HG02759 (cell line): ENCODE data around the gene NAP1L1.

Experiments used
- ATAC-seq: cut with Tn5 transposase; IDR thresholded peaks from one replicate; pipeline ENCODE4 v1.9.1; 2021; ENCODE audit warnings: mild to moderate bottlenecking, moderate library complexity; ENCODE audit not compliant: unreplicated experiment

The NAP1L1 gene

DNA sequence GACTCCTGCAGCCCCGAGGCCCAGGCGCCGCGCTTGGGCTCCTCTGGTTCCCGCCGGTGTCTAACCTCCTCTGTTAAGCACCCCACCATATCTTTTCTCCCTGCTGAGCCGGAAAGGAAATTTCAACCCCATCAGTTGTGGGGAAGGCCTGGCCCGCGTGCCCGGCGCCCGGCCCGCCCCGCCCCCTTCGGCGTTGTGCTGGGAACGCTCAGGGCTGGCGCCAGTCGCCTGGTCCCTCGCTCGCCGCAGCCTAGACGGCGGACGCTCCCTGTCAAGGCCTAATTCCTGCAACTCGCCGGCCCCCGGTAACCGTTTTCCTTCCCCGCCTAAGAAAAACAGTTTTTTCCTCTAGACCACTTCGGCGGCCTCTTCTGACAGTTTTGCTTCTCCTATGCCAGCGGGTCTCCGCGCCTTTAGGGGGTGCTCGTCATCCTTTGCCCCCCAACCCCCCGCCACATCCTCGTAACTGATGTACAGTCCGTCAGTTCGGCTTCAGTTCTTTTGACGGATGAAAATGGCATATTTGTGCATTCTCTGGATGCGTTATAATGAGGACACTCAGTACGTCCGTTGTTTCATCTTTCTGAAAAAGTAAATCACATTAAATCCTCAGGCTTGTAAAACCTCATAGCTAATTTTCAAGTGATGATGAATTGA lies 506 bp upstream of the NAP1L1 start:
- ATAC-seq: peak; percentile 64

GRCh38 chr12:76083246-76083903 lies 1.1 kb downstream of the NAP1L1 start:
- no peak for ATAC-seq

GRCh38 chr12:76081909-76082308 lies 2.6 kb downstream of the NAP1L1 start:
- no peak for ATAC-seq

DNA sequence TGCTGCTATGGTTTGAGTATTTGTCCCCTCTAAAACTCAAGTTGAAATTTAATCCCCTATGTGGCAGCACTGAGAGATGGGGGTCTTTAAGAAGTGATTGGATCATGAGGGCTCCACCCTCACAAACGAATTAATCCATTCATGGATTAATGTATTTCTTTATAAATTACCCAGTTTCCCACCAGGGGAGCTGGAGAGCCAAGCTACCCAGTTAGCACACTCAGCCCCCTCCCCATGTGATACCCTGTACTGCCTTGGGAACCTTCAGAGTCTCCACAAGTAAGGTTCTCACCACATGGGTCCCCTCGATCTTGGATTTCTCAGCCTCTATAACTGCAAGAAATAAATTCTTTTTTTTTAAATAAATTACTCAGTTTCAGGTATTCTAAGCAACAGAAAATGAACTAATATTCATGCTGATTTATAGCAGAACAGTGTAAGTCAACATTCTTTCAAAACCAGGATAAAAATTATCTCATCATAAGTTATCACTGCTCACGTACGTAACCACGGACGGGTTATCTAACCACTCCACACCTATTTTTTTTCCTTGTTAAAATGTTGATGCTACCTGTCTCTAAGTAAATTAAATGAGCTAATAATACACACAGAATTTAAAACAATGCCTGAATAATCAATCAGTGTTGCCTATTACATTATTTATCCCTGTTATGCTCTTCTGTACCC lies 3.6 kb downstream of the NAP1L1 start:
- ATAC-seq: no peak

GRCh38 chr12:76080017-76080728 lies 4.3 kb downstream of the NAP1L1 start:
- ATAC-seq: no peak

DNA sequence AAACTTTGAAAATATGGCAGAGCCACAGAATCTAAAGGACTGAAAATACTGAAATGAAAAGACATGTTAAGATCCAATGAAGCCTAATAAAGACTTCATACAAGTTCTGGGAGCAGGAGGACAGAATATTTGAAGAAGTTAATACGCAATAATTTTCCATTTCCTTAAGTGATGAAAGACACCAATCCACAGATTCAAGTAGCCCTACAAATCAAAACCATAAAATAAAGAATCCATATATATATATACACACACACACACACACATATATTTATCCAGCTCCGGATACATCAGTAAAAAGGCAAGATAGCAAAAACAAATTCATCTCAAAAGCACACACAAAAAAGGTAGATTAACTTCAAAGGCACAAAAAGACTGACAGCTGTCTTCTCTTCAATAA lies 5.7 kb downstream of the NAP1L1 start:
- ATAC-seq: no peak

DNA sequence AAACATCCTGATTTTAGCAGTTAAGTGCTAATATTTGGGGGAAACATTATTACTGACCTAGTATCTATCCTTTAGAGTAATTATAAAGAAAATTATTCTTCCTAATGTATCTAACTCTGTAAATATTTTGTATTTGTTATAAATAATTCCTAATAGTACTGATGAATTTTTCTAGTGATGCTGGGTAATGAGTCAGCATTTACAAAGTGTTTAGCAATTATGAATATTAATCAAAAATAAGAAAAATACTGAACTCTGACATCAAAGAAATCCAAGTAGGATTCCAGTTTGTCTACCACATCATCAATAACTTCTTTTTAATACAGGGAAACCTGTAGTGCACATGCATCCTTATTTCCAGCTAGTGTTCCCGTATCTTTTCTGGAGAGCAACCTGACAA lies 9.0 kb downstream of the NAP1L1 start:
- no peak for ATAC-seq

DNA sequence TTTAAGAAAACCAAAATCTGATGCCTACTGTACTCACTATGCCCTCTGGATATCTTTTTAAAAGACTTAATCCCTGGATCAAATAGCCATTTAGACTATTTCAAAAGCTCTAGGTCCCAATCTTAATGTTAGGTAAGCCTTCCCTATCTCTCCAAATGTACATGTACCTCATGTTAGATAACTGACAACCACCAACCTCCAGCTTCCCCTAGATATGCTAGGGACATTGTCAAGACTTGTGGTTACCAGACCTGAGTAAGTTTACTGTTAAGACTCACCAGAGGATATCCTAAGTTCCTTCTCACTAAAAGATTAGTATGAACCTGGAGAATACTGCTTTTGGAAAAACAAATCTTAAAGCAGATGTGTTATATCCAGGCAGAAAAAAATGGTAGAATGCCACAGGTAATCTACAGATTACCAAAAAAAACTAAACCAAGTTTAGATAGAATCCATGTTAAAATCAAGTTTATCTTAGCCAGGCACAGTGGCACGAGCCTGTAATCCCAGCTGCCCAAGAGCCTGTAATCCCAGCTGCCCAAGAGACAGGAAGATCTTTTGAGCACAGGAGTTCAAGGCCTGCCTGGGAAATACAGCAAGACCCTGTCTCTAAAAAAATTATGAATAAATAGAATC lies 9.7 kb downstream of the NAP1L1 start:
- ATAC-seq: no peak

DNA sequence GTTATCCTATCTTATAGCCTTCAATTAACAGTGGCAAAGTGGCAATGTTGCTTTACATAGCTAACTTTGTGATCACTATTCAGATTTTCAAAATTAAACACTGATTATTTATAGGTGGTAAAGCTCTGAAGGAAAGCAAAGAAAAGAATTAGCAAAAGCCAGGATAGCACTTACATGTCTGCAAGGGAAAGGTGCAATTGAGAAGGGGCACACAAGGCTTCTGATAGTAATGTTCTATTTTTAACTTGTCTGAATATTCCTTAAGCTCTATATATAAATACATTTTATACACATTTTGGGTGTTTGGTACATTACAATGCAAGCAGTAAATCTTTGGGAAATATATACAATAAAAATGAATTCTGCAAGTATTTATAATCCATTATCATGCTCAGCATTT lies 10.9 kb downstream of the NAP1L1 start:
- no peak for ATAC-seq

DNA sequence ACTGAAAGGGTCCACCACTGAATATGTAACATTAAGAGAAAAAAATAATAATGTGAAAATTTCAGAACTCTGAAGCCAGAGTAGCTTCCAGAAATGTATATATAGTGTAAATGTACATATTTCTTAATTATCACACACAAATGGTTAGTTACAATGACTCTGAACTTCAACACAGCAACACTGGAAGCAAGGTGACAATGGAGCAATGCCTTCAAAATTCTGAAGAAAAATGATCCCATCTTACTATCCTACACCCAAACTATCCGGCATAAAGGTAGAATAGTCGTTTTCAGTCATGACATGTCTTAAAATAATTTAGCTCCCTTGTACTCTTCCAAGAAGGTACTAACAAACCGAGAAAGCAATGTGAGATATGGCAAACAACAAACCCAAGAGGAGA lies 11.9 kb downstream of the NAP1L1 start:
- no peak for ATAC-seq

GRCh38 chr12:76069339-76069738 lies 15.1 kb downstream of the NAP1L1 start:
- ATAC-seq: no peak

GRCh38 chr12:76065917-76066316 lies 18.6 kb downstream of the NAP1L1 start:
- no peak for ATAC-seq

GRCh38 chr12:76064904-76065303 lies 19.6 kb downstream of the NAP1L1 start:
- no peak for ATAC-seq

- ATAC-seq: no peak
Observed at GRCh38 chr12:76060111-76060510, 24.4 kb downstream of the NAP1L1 start.

- no peak for ATAC-seq
Observed at GRCh38 chr12:76057326-76057725, 27.2 kb downstream of the NAP1L1 start.

GRCh38 chr12:76055393-76055792 lies 29.1 kb downstream of the NAP1L1 start:
- ATAC-seq: no peak

- ATAC-seq: no peak
Observed at GRCh38 chr12:76049575-76050251, 34.8 kb downstream of the NAP1L1 start.

DNA sequence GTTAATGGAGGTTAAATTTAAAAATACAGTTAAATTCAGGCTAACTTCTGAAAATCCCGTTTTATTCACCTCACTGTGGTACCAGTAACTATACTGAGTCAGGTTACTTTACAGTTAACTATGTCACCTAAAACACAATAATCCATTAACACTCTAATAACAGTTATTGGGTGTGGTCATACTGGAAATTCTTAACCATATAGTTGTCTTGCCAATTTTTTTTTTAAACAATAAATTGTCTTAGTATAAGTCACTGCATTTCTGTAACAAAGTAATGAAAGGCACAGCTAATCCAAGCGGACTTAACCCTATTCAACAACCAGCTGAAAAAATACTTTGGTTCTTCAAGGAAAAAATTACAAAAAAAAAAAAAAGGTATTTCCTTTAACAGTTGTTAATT lies 36.7 kb downstream of the NAP1L1 start:
- ATAC-seq: no peak

DNA sequence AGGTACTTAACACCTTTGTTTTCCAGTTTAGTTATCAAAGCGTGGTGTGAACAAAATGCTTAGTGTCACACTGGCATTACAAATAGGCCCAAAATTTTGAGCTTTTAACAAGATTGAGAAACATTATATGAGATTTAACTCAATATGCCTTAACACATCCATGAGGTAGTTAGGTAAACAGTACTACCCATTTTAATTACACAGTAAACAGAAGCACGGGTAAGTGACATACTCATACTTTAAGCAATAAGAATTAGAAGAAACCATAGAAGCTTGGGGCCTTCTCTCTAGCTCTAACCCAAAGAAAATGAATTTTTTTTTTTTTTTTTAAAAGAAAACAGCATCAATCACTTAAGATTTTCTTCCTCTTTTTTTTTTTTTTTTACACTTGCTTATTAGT lies 37.4 kb downstream of the NAP1L1 start:
- ATAC-seq: no peak

GRCh38 chr12:76043377-76043776 lies 41.1 kb downstream of the NAP1L1 start:
- ATAC-seq: no peak

- no peak for ATAC-seq
Observed at GRCh38 chr12:76042147-76042546, 42.3 kb downstream of the NAP1L1 start.
